VCaP (cell line): ENCODE data around the gene MYH14.

Experiments
- H3K27ac ChIP-seq: fragments of 450-650 bp; 2 replicates; pipeline ENCODE4 v1.5.1; 2017
- CTCF ChIP-seq: fragments of 450-650 bp; conservative IDR thresholded peaks from 2 replicates; pipeline ENCODE4 v1.5.1; 2017; ENCODE audit warnings: mild to moderate bottlenecking, moderate library complexity

Gene MYH14

GRCh38 chr19:50203281-50204080, at the start of gene MYH14:
TSS of gene MYH14 (plus strand) at chr19:50203622. CDS start at chr19:50210366, 6,744 bp downstream.
- no peak for TF ChIP-seq CTCF
- H3K27ac ChIP-seq: peak within 1 kb of the TSS; percentile 70; the same call in 1 of the 2 replicates

- H3K27ac ChIP-seq: no peak overlapping the region
- TF ChIP-seq CTCF: no peak
Observed at GRCh38 chr19:50154529-50154928, 48.9 kb upstream of the MYH14 start.

GRCh38 chr19:50155520-50156109, 47.8 kb upstream of the MYH14 start:
- no peak overlapping the region for H3K27ac ChIP-seq
- TF ChIP-seq CTCF: no peak

GRCh38 chr19:50158577-50158976, 44.8 kb upstream of the MYH14 start:
- no peak for TF ChIP-seq CTCF
- no peak overlapping the region for H3K27ac ChIP-seq

- no peak overlapping the region for H3K27ac ChIP-seq
- no peak for TF ChIP-seq CTCF
Observed at GRCh38 chr19:50159078-50159477, 44.3 kb upstream of the MYH14 start.

GRCh38 chr19:50162988-50163387, 40.4 kb upstream of the MYH14 start, which contains the start of gene IZUMO2:
TSS of gene IZUMO2 (minus strand) at chr19:50163281. CDS start at chr19:50163194, 87 bp downstream.
- TF ChIP-seq CTCF: no peak
- no peak within 1 kb of the TSS for H3K27ac ChIP-seq

GRCh38 chr19:50167314-50167721, 36.1 kb upstream of the MYH14 start:
- TF ChIP-seq CTCF: no peak; the same call in 1 of the 2 replicates
- H3K27ac ChIP-seq: peak overlapping the region; percentile 51
